Spleen (tissue), 11 donors: Measurements from ENCODE around the gene RPP14. TPM values are rescaled to one million over a fixed set of nuclear protein-coding genes. Genes with fewer than 3 reads are reported as not detected.
A peak's percentile ranks its signal among the peaks of the same experiment; 100 is the strongest.

Experiments used
- DNase-seq: peaks from one replicate; pipeline ENCODE4 v3.0.0-alpha.2; 2020
- H3K27ac ChIP-seq, 8 donors: fragments of 200-600 bp; sonication (generic) in 7 of 8; 1 replicate in 4 of 8; 2 replicates in 4 of 8; pipeline versions ENCODE4 v1.5.0 to v1.8.0; 2016 to 2021; ENCODE audit warnings: inconsistent platforms in 4 of 8, mild to moderate bottlenecking in 4 of 8, moderate library complexity in 1 of 8
- H3K27me3 ChIP-seq, 7 donors: fragments of 200-600 bp; sonication (generic) in 6 of 7; replicated peaks in 1 of 7; 1 replicate in 4 of 7; 2 replicates in 3 of 7; pipeline versions ENCODE4 v1.5.0 to v1.8.0; 2016 to 2021; ENCODE audit warnings: inconsistent platforms in 3 of 7, mild to moderate bottlenecking in 1 of 7
- H3K36me3 ChIP-seq, 6 donors: fragments of 200-600 bp; sonication (generic) in 5 of 6; 1 replicate in 4 of 6; 2 replicates in 2 of 6; pipeline versions ENCODE4 v1.5.0 to v1.8.0; 2016 to 2021; ENCODE audit warnings: inconsistent platforms in 2 of 6
- H3K4me1 ChIP-seq, 6 donors: fragments of 200-600 bp; sonication (generic) in 5 of 6; 1 replicate in 3 of 6; 2 replicates in 3 of 6; pipeline versions ENCODE4 v1.5.0 to v1.8.0; 2016 to 2021; ENCODE audit warnings: inconsistent platforms in 3 of 6
- H3K4me3 ChIP-seq, 8 donors: fragments of 200-600 bp; sonication (generic) in 7 of 8; 1 replicate in 4 of 8; 2 replicates in 4 of 8; pipeline versions ENCODE4 v1.5.0 to v1.8.0; 2016 to 2021; ENCODE audit warnings: inconsistent platforms in 4 of 8, mild to moderate bottlenecking in 4 of 8, moderate library complexity in 2 of 8
- H3K9me3 ChIP-seq, 8 donors: fragments of 200-600 bp; sonication (generic) in 7 of 8; 1 replicate in 4 of 8; 2 replicates in 4 of 8; pipeline versions ENCODE4 v1.5.0 to v1.8.0; 2016 to 2021; ENCODE audit warnings: inconsistent platforms in 4 of 8
- CTCF ChIP-seq, 11 experiments: fragments of 200-600 bp in 7 of 11; fragments of 450-650 bp in 4 of 11; sonication (generic) in 4 of 11; IDR thresholded peaks in 8 of 11; conservative IDR thresholded peaks in 3 of 11; 1 replicate in 7 of 11; 2 replicates in 4 of 11; pipeline versions ENCODE4 v1.4.0 to v1.8.0; 2016 to 2021; ENCODE audit warnings: antibody characterized with exemption in 11 of 11, inconsistent platforms in 4 of 11, mild to moderate bottlenecking in 1 of 11
- POLR2A ChIP-seq, 3 donors: fragments of 450-650 bp; IDR thresholded peaks; one replicate each; pipeline ENCODE4 v1.5.1; 2017; ENCODE audit warnings: antibody characterized with exemption in 3 of 3, mild to moderate bottlenecking in 1 of 3
- POLR2AphosphoS5 ChIP-seq, 3 donors: sonication (generic); formaldehyde crosslinking; IDR thresholded peaks; one replicate each; pipeline ENCODE4 v1.5.1; 2017; ENCODE audit warnings: antibody characterized with exemption in 3 of 3
- WGBS, 5 donors: extraction: QIAGEN DNeasy Blood & Tissue Kit in 3 of 5; methylation state at CpG; one replicate each; pipeline versions ENCODE4 v1.1.5 to v1.1.7; 2013 to 2018; 5-methylcytosine and 5-hydroxymethylcytosine counted together
- intact Hi-C: fragments of 100-400 bp; cut with DNase I; formaldehyde crosslinking; loops from one replicate; pipeline ENCODE4 v1.15.0; 2023; ENCODE audit warnings: low total_unique reads
- polyA plus RNA-seq, 3 donors: library from polyadenylated mRNA; stranded (reverse); fragments of 200-250 nt; gene quantifications; one replicate each; pipeline ENCODE4 v1.2.1, GENCODE V29; 2013
- total RNA-seq, 7 donors: library from RNA; depleted of rRNA in 3 of 7; stranded (reverse); fragments of >200 nt in 3 of 7; fragmentation: NEBNext Ultra II Directional in 4 of 7; extraction: Animal tissue kit (Norgen Biotek cat#: 25700) in 4 of 7; gene quantifications; one replicate each; pipeline versions ENCODE4 v1.1.0 to v1.2.1, GENCODE V29; 2016 to 2021
- donor health status: healthy with polysubstance abuse.
- donor health status: DM: no; HTN: no; CAD: no; lungs with moderate emphysema.
- donor health status: DM: no; HTN: no; CAD: no.
- donor health status: Bipolar disorder and iron deficiency.
- donor health status: healthy.
- donor health status: DM: no; HTN: no; CAD: no.
- donor health status: DM: yes; HTN: yes; CAD: no.

Gene RPP14
- total and polyA plus RNA-seq, 10 donors, result 6.2 to 21.3 (median 14.3) TPM

DNA sequence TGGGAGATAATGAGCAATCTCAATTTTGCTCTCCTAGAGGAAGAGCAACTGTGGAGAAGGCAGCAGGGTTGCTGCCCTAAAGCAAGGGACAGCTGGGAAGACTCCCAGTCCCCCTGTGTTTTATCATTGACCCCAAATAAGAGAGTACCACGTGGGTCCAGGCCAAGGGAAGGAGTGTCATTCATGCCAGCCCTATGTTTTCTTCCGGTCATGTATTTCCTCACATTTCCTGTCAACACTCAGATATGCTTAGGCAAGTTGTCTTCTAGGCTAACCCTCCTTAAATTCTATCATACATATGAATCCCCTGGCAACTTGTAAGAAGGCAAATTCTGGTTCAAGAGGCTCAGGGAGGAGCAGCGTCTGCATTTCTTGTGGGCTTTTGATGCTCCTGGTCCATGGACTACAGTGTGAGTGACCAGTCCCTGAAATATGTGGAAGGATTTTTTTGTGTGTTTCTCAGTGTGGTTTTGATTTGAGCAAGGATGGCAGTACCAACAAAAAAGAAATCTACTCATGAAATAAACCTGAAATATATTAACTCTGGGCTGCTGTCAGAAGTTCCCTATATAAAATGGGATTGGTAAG, 31.9 kb upstream of the RPP14 start:
- intact Hi-C loops, result no loop called here
- no peaks in the 10 kb centered on the region for H3K27me3 ChIP-seq
- H3K27ac ChIP-seq, result peak overlapping the region in 6 of 8 donors; percentile 35 to 69 (median 61)
- peaks cover 0 to 89% (median 43%) of the 10 kb centered on the region in 6 donors for H3K36me3 ChIP-seq
- peaks cover 0 to 33% (median 16%) of the 10 kb centered on the region in 6 donors for H3K4me1 ChIP-seq
- no peak for TF ChIP-seq POLR2A (IDR thresholded peaks at IDR 0.05)
- TF ChIP-seq CTCF (IDR thresholded peaks at IDR 0.05 in 8 of 11, conservative IDR thresholded peaks at IDR 0.05 in 3 of 11), result no peak
- TF ChIP-seq POLR2AphosphoS5 (IDR thresholded peaks at IDR 0.05), result peak in 1 of 3 donors; percentile 37
- no peak for DNase-seq
- peaks cover 0 to 5% (median 0%) of the 10 kb centered on the region in 8 donors for H3K9me3 ChIP-seq
- 44 to 62% (median 62%) methylated on average over 3 of the region's 3 CpGs for WGBS, 5 donors
- no peak overlapping the region for H3K4me3 ChIP-seq

GRCh38 chr3:58281069-58281468, 25.0 kb upstream of the RPP14 start:
- Histone ChIP-seq H3K27me3 (no peaks in the 10 kb centered on the region), H3K4me1 (no peaks in the 10 kb centered on the region), H3K36me3 (peaks cover 0 to 87% (median 58%) of the 10 kb centered on the region in 6 donors), H3K4me3 (no peak overlapping the region), H3K27ac (no peak overlapping the region), H3K9me3 (peaks cover 0 to 5% (median 0%) of the 10 kb centered on the region in 8 donors)
- intact Hi-C loops, result no loop called here
- no peak for DNase-seq
- TF ChIP-seq CTCF (IDR thresholded peaks at IDR 0.05 in 8 of 11, conservative IDR thresholded peaks at IDR 0.05 in 3 of 11) (no peak), POLR2AphosphoS5 (IDR thresholded peaks at IDR 0.05) (no peak), POLR2A (IDR thresholded peaks at IDR 0.05) (no peak)
- WGBS, 5 donors, result 91 to 100% (median 94%) methylated on average over 2 to 7 of the region's 7 CpGs

- Histone ChIP-seq H3K27ac (peak overlapping the region in 2 of 8 donors; percentile 7 to 42), H3K36me3 (peaks cover 0 to 94% (median 58%) of the 10 kb centered on the region in 6 donors), H3K9me3 (no peaks in the 10 kb centered on the region), H3K4me3 (no peak overlapping the region), H3K4me1 (peaks cover 0 to 20% (median 3%) of the 10 kb centered on the region in 6 donors), H3K27me3 (no peaks in the 10 kb centered on the region)
- intact Hi-C loops, result no loop called here
- 72 to 81% (median 76%) methylated on average over 7 of the region's 7 CpGs for WGBS, 5 donors
- no peak for DNase-seq
- TF ChIP-seq POLR2A (IDR thresholded peaks at IDR 0.05) (no peak), CTCF (IDR thresholded peaks at IDR 0.05 in 8 of 11, conservative IDR thresholded peaks at IDR 0.05 in 3 of 11) (no peak), POLR2AphosphoS5 (IDR thresholded peaks at IDR 0.05) (no peak)
Observed at GRCh38 chr3:58285334-58285733, 20.7 kb upstream of the RPP14 start.

DNA sequence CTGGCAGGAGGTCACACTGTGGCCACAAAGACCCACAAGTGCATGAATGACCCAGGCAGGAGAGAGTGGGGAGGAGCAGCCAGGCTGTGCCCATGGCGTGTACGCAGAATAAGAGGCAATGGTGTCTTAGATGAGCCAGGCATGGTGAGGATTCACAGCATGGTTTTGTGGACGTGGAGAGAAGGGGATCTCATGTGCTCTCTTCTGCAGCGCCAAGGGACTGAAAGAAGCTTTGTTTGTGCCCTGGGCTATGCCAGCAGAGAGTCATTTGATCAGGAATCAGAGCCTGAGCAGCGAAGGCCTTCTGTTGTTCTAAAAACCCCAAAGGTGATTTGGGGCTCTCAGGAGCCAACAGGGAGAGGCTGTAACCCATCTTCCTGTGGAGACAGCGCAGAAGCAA, 18.7 kb upstream of the RPP14 start:
- no peaks in the 10 kb centered on the region for H3K27me3 ChIP-seq
- no peak overlapping the region for H3K4me3 ChIP-seq
- H3K36me3 ChIP-seq, result peaks cover 0 to 91% (median 42%) of the 10 kb centered on the region in 6 donors
- peaks cover 0 to 20% (median 3%) of the 10 kb centered on the region in 6 donors for H3K4me1 ChIP-seq
- no peak for DNase-seq
- TF ChIP-seq CTCF (IDR thresholded peaks at IDR 0.05 in 8 of 11, conservative IDR thresholded peaks at IDR 0.05 in 3 of 11) (no peak), POLR2A (IDR thresholded peaks at IDR 0.05) (no peak), POLR2AphosphoS5 (IDR thresholded peaks at IDR 0.05) (peak in 1 of 3 donors; percentile 17)
- intact Hi-C loops, result no loop called here
- WGBS, 5 donors, result 78 to 89% (median 81%) methylated on average over 6 of the region's 6 CpGs
- H3K9me3 ChIP-seq, result no peaks in the 10 kb centered on the region
- H3K27ac ChIP-seq, result peak overlapping the region in 6 of 8 donors; percentile 22 to 63 (median 44)
